Mesendoderm (in vitro differentiated cells): ENCODE results near the gene PRKAR1B.

ENCODE experiments used
- DNase-seq: peaks from one replicate; pipeline ENCODE4 v3.0.0; 2013
- H2AK5ac ChIP-seq: 2 replicates; pipeline ENCODE4 v1.6.1; 2013; ENCODE audit warnings: low read length, inconsistent platforms
- H2BK120ac ChIP-seq: 2 replicates; pipeline ENCODE4 v1.6.1; 2013; ENCODE audit warnings: low read depth, mild to moderate bottlenecking, low read length, moderate library complexity, mixed read lengths
- H2BK15ac ChIP-seq: replicated peaks from 2 replicates; pipeline ENCODE4 v1.6.1; 2013; ENCODE audit warnings: low read depth, mild to moderate bottlenecking, moderate library complexity
- H2BK5ac ChIP-seq: 2 replicates; pipeline ENCODE4 v1.6.1; 2013; ENCODE audit warnings: low read length, inconsistent platforms
- H3K18ac ChIP-seq: 2 replicates; pipeline ENCODE4 v1.6.1; 2013; ENCODE audit warnings: mild to moderate bottlenecking, low read length, mixed read lengths
- H3K23ac ChIP-seq: one replicate; pipeline ENCODE4 v1.6.1; 2013; ENCODE audit warnings: low read length
- H3K27ac ChIP-seq: 2 replicates; pipeline ENCODE4 v1.5.1; 2013; ENCODE audit warnings: low read depth, mild to moderate bottlenecking, inconsistent platforms, low read length, moderate library complexity
- H3K27me3 ChIP-seq: 2 replicates; pipeline ENCODE4 v1.6.1; 2013; ENCODE audit warnings: low read length, control low read depth, mild to moderate bottlenecking, inconsistent platforms; ENCODE audit not compliant: insufficient read depth, poor library complexity
- H3K36me3 ChIP-seq: 2 replicates; pipeline ENCODE4 v1.6.1; 2013; ENCODE audit warnings: low read length, inconsistent platforms; ENCODE audit not compliant: control insufficient read depth, insufficient read depth
- H3K4ac ChIP-seq: one replicate; pipeline ENCODE4 v1.6.1; 2013; ENCODE audit warnings: low read depth, mild to moderate bottlenecking, low read length, moderate library complexity
- H3K4me1 ChIP-seq: 2 replicates; pipeline ENCODE4 v1.6.1; 2013; ENCODE audit warnings: low read depth, low read length, inconsistent platforms; ENCODE audit not compliant: control insufficient read depth
- H3K4me2 ChIP-seq: 2 replicates; pipeline ENCODE4 v1.6.1; 2013; ENCODE audit warnings: low read length
- H3K4me3 ChIP-seq: 2 replicates; pipeline ENCODE4 v1.5.1; 2013; ENCODE audit warnings: mild to moderate bottlenecking, low read length
- H3K56ac ChIP-seq: one replicate; pipeline ENCODE4 v1.6.1; 2013; ENCODE audit warnings: low read length
- H3K79me1 ChIP-seq: 2 replicates; pipeline ENCODE4 v1.6.1; 2013; ENCODE audit warnings: low read length, inconsistent platforms
- H3K79me2 ChIP-seq: 2 replicates; pipeline ENCODE4 v1.6.1; 2013; ENCODE audit warnings: mild to moderate bottlenecking, low read length; ENCODE audit not compliant: control insufficient read depth, insufficient read depth
- H3K9ac ChIP-seq: 2 replicates; pipeline ENCODE4 v1.6.1; 2013; ENCODE audit warnings: low read length, inconsistent platforms
- H4K5ac ChIP-seq: one replicate; pipeline ENCODE4 v1.6.1; 2013; ENCODE audit warnings: low read length
- H4K8ac ChIP-seq: one replicate; pipeline ENCODE4 v1.6.1; 2013; ENCODE audit warnings: low read depth, mild to moderate bottlenecking, control low read depth, low read length, moderate library complexity
- WGBS: extraction: QIAGEN DNeasy Blood & Tissue Kit; methylation state at CpG from one replicate; pipeline ENCODE4 v1.1.7; 2013; ENCODE audit warnings: low lambda C conversion rate, missing lambda C conversion rate; ENCODE audit not compliant: insufficient coverage; ENCODE audit errors: extremely low coverage; 5-methylcytosine and 5-hydroxymethylcytosine counted together

PRKAR1B gene

DNA sequence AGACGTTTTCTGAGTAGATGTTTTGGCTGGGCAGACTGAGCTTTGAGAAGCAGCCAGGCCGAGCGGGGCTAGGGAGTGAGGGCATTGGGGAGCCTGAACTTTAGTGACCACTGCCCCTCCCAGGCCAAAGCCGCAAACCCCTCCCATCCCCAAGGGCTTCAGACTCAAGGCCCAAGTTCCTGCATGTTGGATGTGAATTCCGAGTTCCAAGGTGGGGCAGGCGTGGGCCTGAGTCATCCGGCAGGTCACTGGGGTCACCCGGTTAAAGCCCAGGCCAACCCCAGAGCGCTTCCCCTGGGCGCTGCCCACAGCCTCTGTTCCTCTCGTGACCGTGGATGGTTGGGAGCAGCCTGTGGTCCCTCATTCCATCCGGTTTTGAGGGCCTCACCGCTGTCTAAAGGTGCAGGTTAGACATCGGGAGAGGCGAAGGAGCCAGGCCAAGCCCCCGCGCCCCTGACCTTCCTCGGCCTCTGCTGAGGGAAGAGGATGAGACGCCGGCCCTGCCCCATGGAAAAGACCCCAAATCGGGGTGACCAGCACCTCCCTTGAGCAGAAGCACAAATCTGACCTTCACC is 200.5 kb downstream of the PRKAR1B start:
- Histone ChIP-seq H4K8ac (no peak overlapping the region), H3K79me1 (no peaks in the 10 kb centered on the region), H3K56ac (no peak overlapping the region), H3K4me3 (no peak overlapping the region), H2BK15ac (no peak overlapping the region), H3K4ac (no peak overlapping the region), H3K79me2 (no peaks in the 10 kb centered on the region), H4K5ac (no peak overlapping the region), H3K18ac (no peak overlapping the region), H3K27ac (no peak overlapping the region), H3K9ac (no peak overlapping the region), H3K23ac (peak overlapping the region; percentile 66), H2BK120ac (no peak overlapping the region), H2AK5ac (no peak overlapping the region), H3K27me3 (peaks cover 19% of the 10 kb centered on the region), H2BK5ac (no peak overlapping the region), H3K4me2 (no peak overlapping the region), H3K4me1 (no peaks in the 10 kb centered on the region), H3K36me3 (no peaks in the 10 kb centered on the region)
- peak; percentile 34 for DNase-seq
- no CpG with 5 or more reads among the region's 22 CpGs for WGBS

DNA sequence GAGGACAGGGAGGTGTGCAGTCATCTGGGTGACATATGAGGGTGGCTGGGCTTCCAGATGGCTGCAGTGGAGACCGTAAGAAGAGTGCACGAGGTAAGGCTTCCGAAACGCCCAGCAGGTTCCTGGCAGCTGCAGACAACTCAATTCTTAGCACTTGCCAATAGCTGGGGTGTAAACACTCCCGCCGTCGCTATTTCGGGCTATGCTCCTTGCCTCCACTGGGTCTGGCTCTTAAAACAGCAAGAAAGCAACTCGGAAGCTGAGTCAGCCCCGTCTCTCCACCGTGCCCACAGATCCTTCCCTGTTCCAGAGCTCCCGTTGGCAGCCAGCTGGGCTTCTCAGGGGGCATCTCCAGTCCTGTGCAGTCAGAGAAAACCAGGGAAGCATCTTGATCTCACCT is 201.3 kb downstream of the PRKAR1B start:
- Histone ChIP-seq H3K79me1 (no peaks in the 10 kb centered on the region), H2BK15ac (no peak overlapping the region), H2AK5ac (no peak overlapping the region), H3K18ac (no peak overlapping the region), H3K23ac (no peak overlapping the region), H3K36me3 (no peaks in the 10 kb centered on the region), H3K4ac (no peak overlapping the region), H3K27me3 (peaks cover 27% of the 10 kb centered on the region), H4K8ac (no peak overlapping the region), H2BK5ac (no peak overlapping the region), H3K79me2 (no peaks in the 10 kb centered on the region), H2BK120ac (no peak overlapping the region), H3K4me3 (no peak overlapping the region), H3K9ac (no peak overlapping the region), H4K5ac (no peak overlapping the region), H3K4me2 (no peak overlapping the region), H3K56ac (no peak overlapping the region), H3K27ac (no peak overlapping the region), H3K4me1 (no peaks in the 10 kb centered on the region)
- DNase-seq, result no peak
- WGBS, result no CpG with 5 or more reads among the region's 12 CpGs

DNA sequence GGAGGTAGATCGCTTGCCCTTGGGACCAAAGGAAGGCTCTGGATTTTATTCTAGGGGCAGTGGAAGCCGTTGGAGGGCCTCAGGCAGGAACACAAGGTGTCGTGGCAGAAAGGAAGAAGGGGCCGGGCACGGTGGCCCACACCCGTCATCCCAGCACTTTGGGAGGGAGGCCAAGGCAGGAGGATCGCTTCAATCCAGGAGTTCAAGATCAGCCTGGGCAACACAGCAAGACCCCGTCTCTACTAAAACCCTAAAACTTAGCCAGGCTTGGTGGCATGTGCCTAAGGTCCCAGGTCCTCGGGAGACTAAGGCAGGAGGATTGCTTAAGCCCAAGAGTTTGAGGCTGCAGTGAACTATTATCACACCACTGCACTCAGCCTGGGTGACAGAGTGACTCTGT is 202.3 kb downstream of the PRKAR1B start:
- Histone ChIP-seq H3K4me3 (no peak overlapping the region), H2BK15ac (no peak overlapping the region), H3K27ac (no peak overlapping the region), H3K56ac (no peak overlapping the region), H3K9ac (no peak overlapping the region), H3K4me2 (no peak overlapping the region), H3K79me1 (no peaks in the 10 kb centered on the region), H3K23ac (no peak overlapping the region), H3K36me3 (no peaks in the 10 kb centered on the region), H3K4me1 (no peaks in the 10 kb centered on the region), H4K5ac (no peak overlapping the region), H4K8ac (no peak overlapping the region), H2BK120ac (no peak overlapping the region), H2AK5ac (no peak overlapping the region), H3K18ac (no peak overlapping the region), H2BK5ac (no peak overlapping the region), H3K79me2 (no peaks in the 10 kb centered on the region), H3K27me3 (peaks cover 32% of the 10 kb centered on the region), H3K4ac (no peak overlapping the region)
- no CpG with 5 or more reads among the region's 9 CpGs for WGBS
- DNase-seq, result no peak

DNA sequence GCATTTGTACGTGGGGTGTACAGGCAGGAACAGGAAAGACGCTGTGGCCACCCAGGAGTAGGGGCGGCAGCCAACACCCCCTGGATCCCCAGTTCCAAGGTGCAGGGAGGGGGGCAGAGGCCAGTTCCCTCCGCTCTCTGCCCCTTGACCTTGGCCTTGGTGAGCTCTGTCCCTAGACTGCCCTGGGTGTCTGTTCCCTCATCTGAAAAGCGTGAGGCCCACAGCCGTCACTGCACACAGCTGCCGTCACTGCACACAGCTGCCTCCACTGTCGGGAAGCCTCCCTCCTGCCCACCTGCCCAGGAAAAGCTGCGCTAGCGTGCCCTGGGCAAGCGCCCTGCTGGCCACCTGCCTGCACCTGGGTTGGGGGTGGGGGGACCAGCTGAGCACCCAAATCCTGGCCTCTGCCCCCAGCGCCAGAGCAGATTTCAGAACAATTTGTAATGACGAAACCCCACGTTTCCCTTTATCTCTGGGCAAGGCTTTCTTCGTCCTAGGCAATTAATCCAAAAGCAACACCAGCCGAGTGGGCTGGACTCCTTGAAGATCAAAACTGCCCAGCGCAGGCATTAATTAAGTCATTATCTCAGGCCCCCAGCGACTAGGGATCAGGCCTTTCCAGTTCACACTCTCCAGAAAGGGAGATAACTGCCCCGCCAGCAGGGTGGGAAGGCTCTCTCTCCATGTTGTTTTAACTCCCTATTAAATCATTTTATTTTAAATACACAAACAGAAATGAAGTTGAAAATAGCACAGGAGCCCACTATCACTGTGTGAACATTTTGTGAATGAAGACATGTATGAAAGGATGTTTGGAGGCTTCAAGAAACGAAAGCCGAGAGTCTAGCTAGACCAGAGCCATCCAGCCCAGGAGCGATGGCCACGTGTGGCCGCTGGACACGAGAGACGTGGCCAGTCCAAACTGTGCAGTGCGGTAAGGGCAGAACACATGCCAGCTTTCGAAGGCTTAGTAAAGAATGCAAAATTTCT is 203.4 kb downstream of the PRKAR1B start:
- Histone ChIP-seq H3K27ac (no peak overlapping the region), H3K18ac (no peak overlapping the region), H3K4me3 (no peak overlapping the region), H3K9ac (no peak overlapping the region), H3K36me3 (no peaks in the 10 kb centered on the region), H3K79me1 (no peaks in the 10 kb centered on the region), H4K5ac (no peak overlapping the region), H3K23ac (no peak overlapping the region), H2BK5ac (no peak overlapping the region), H2AK5ac (no peak overlapping the region), H2BK120ac (no peak overlapping the region), H4K8ac (no peak overlapping the region), H3K56ac (no peak overlapping the region), H3K4ac (no peak overlapping the region), H3K4me1 (no peaks in the 10 kb centered on the region), H3K27me3 (peaks cover 32% of the 10 kb centered on the region), H2BK15ac (no peak overlapping the region), H3K79me2 (no peaks in the 10 kb centered on the region), H3K4me2 (no peak overlapping the region)
- WGBS, result no CpG with 5 or more reads among the region's 28 CpGs
- no peak for DNase-seq

DNA sequence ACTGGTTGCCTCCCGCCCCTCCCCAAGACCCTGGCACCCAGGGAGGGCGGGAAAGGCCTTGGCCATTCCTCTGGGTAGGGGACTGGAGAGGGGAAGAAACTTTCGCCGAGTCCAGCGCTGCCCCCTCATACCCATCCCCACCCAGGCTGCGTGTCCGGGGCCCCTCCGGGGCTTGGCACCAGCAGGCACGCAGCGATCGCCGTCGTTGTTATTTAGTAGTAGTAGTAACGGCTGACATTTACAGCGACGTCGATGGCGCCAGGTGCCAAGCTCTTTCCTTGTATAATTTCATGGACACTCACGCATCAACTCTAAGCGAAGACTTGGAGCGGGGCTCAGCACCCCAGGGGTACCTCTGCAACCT is 204.1 kb downstream of the PRKAR1B start:
- H3K23ac ChIP-seq, result no peak overlapping the region
- H3K79me2 ChIP-seq, result no peaks in the 10 kb centered on the region
- no peak overlapping the region for H3K4me3 ChIP-seq
- H3K27ac ChIP-seq, result no peak overlapping the region
- no peak overlapping the region for H3K4me2 ChIP-seq
- WGBS, result no CpG with 5 or more reads among the region's 21 CpGs
- H3K9ac ChIP-seq, result no peak overlapping the region
- no peaks in the 10 kb centered on the region for H3K79me1 ChIP-seq
- no peak overlapping the region for H2AK5ac ChIP-seq
- no peaks in the 10 kb centered on the region for H3K4me1 ChIP-seq
- no peak for DNase-seq
- H3K27me3 ChIP-seq, result peaks cover 32% of the 10 kb centered on the region
- H4K8ac ChIP-seq, result no peak overlapping the region
- H3K18ac ChIP-seq, result no peak overlapping the region
- no peak overlapping the region for H2BK15ac ChIP-seq
- H3K56ac ChIP-seq, result no peak overlapping the region
- H3K4ac ChIP-seq, result no peak overlapping the region
- no peaks in the 10 kb centered on the region for H3K36me3 ChIP-seq
- no peak overlapping the region for H2BK5ac ChIP-seq
- H4K5ac ChIP-seq, result no peak overlapping the region
- H2BK120ac ChIP-seq, result no peak overlapping the region
